Measurements from ENCODE around the gene ALPI. TPM values are rescaled to one million over a fixed set of nuclear protein-coding genes. Genes with fewer than 3 reads are reported as not detected.

ALPI gene
- total and polyA plus RNA-seq, 7 donors: 0.05 to 0.14 TPM; not detected in 5

DNA sequence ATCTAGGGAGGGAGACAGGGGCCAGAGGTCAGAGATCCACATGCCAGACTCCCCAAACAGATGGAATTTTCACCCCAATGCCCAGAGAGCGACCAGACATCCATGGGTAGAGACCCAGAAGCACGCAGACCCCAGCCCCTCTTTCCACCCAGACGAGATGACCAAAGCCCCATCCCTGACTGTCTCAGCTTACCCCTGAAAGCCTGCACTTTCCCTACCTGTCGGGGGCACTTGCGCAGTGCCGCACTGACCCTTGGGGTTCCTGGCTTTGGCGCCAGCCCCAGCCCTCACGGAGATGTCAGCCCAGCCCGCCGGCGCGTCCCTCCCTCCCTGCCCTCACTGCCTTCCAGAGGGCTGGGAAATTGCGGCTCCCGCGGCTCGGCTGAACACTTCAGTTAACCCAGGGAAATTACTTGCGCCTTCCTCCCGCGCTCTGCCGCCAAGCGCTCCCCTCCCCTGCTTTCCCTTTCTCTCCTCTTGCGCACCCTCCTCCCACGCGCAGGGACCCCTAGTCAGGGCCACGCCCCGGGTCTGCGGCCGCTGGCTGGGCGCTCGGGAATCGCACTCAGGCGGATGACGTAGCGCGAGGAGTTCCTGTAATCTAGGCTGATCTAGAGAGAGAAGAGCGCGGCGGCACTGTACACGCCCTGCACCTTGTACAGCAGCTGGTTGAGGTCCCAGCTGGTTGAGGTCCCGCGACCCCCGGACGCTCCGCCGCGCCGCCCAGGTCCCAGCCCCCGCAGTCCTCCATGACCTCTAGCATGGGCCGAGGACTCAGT lies 37.3 kb upstream of the ALPI start:
- WGBS, 3 donors: 1 to 4% (median 3%) methylated on average over 36 to 49 of the region's 49 CpGs
- Histone ChIP-seq H3K9me3 (peaks cover 8% of the 10 kb centered on the region), H3K4me1 (peaks cover 12% of the 10 kb centered on the region), H3K27me3 (ENCODE audit: insufficient read depth in 3 of 3, low read length in 2 of 3) (peaks cover 0 to 83% (median 45%) of the 10 kb centered on the region in 3 donors), H3K27ac (no peak overlapping the region), H3K4me3 (peak overlapping the region; percentile 50), H3K36me3 (ENCODE audit: insufficient read depth in 1 of 2, low read depth in 1 of 2) (no peaks in the 10 kb centered on the region)
- DNase-seq (no peak), ATAC-seq (peak in 2 of 4 donors; percentile 28 to 38)
- TF ChIP-seq, protein P1, sequence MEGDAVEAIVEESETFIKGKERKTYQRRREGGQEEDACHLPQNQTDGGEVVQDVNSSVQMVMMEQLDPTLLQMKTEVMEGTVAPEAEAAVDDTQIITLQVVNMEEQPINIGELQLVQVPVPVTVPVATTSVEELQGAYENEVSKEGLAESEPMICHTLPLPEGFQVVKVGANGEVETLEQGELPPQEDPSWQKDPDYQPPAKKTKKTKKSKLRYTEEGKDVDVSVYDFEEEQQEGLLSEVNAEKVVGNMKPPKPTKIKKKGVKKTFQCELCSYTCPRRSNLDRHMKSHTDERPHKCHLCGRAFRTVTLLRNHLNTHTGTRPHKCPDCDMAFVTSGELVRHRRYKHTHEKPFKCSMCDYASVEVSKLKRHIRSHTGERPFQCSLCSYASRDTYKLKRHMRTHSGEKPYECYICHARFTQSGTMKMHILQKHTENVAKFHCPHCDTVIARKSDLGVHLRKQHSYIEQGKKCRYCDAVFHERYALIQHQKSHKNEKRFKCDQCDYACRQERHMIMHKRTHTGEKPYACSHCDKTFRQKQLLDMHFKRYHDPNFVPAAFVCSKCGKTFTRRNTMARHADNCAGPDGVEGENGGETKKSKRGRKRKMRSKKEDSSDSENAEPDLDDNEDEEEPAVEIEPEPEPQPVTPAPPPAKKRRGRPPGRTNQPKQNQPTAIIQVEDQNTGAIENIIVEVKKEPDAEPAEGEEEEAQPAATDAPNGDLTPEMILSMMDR (IDR thresholded peaks at IDR 0.05): no peak
- intact Hi-C loops (cut with DNase I): no loop called here

DNA sequence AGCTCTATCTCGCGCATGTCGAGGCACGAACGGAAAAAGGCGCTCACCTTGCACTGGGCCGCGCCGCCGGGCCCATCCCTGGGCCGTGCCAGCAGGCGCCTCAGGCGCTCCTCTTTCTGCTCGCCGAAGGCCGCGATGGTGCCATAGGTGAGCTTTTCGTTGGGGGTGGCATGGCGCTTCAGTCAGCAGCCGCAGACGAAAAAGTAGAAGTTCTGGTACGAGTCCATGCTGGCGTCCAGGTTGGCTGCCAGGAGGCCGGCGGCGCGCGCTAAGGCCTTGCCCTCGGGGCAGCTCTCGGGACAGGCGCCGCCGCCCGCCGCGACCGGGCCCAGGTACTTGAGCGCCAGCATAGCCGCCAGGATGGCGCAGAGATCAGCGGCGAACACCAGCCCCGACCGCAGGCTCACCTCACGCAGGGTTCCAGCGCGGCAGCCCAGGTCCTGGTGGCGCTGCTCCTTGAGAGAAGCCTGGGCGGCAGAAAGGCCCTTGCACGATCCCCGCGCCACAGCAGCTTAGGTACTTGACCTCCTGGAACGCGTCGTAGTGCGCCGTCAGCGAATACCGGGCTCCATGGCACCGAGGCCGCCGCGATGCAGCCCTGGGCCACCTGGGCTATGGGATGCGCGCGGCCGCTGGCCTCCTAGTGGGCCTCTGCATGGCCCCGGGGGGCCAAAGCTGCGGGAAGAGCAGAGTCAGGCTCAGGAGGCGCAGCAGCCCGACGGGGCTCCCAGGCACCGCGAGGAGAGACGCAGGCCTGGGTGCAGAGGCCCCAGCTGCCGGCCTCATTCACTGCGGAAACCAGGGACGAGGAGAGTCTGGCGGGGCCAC lies 36.5 kb upstream of the ALPI start:
- DNase-seq (no peak), ATAC-seq (peak in 1 of 4 donors; percentile 4)
- Histone ChIP-seq H3K9me3 (peaks cover 8% of the 10 kb centered on the region), H3K27me3 (ENCODE audit: insufficient read depth in 3 of 3, low read length in 2 of 3) (peaks cover 0 to 86% (median 45%) of the 10 kb centered on the region in 3 donors), H3K36me3 (ENCODE audit: insufficient read depth in 1 of 2, low read depth in 1 of 2) (no peaks in the 10 kb centered on the region), H3K27ac (no peak overlapping the region), H3K4me3 (peak overlapping the region; percentile 50), H3K4me1 (peaks cover 12% of the 10 kb centered on the region)
- TF ChIP-seq, protein P1 (IDR thresholded peaks at IDR 0.05): no peak
- intact Hi-C loops (cut with DNase I): no loop called here
- 4% methylated on average over 69 to 79 of the region's 79 CpGs for WGBS, 3 donors

DNA sequence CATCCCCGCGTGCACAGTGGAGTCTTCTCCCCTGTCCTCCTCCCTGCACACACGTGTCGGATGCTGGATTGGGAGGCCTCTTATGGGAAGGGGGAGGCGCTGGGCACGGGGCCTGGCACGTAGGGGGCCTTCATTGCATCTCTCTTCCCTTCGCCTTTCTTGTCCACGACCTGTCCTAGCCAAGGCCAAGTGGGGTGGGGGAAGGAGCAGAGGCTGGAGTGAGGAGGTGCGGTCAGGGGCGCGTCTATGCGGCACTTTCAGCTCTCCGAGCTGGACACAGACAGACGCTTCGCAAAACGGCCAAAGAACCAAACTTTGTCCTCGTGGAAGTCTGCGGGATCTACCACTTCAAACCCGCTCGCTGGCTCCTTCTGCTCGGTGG lies 35.9 kb upstream of the ALPI start:
- no peak for DNase-seq
- Histone ChIP-seq H3K9me3 (peaks cover 8% of the 10 kb centered on the region), H3K36me3 (ENCODE audit: insufficient read depth in 1 of 2, low read depth in 1 of 2) (no peaks in the 10 kb centered on the region), H3K4me3 (no peak overlapping the region), H3K27ac (no peak overlapping the region), H3K4me1 (peaks cover 12% of the 10 kb centered on the region), H3K27me3 (ENCODE audit: insufficient read depth in 3 of 3, low read length in 2 of 3) (peaks cover 0 to 82% (median 45%) of the 10 kb centered on the region in 3 donors)
- intact Hi-C loops (cut with DNase I): no loop called here
- no peak for ATAC-seq
- WGBS, 3 donors: 3 to 6% (median 4%) methylated on average over 17 to 22 of the region's 22 CpGs
- TF ChIP-seq, protein P1 (IDR thresholded peaks at IDR 0.05): no peak

DNA sequence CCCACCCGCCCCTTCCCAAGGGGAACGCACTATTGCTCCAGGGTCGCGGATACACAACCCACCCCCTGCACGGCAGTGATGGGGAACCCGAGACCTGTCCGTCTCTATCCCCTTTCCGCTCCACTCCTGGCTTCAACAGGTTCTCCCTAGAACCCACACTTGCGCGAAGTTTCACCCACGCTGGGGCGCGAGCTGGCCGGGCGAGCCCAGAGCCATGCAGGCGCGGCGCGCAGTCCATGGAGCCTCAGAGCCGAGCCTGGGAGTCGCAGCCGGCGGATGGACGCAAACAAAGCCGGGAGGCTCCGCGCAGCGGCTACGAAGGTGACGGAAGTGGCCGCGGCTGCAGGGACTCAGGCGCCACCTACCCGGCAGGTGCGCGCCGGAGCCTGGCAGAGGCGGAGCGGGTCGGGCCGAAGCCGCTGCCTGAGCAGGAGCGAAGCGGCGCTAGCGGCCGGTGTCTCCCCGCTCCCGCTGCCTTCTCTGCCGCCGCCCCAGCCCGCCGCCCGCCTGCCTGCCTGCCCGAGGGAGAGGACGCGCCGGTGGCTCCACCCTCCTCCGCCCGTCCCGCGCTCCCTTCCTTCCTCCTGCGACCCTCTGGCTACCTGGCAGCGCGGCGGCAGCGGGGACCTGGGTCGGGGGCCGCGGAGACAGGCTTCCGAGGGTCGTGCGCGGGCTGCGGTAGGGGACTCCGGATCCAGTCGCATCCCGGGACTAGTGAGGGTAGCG lies 35.3 kb upstream of the ALPI start:
- ATAC-seq (peak in 2 of 4 donors; percentile 28 to 43), DNase-seq (no peak)
- intact Hi-C loops (cut with DNase I): no loop called here
- Histone ChIP-seq H3K4me1 (peaks cover 12% of the 10 kb centered on the region), H3K27ac (no peak overlapping the region), H3K9me3 (peaks cover 8% of the 10 kb centered on the region), H3K4me3 (peak overlapping the region; percentile 44), H3K36me3 (ENCODE audit: insufficient read depth in 1 of 2, low read depth in 1 of 2) (no peaks in the 10 kb centered on the region), H3K27me3 (ENCODE audit: insufficient read depth in 3 of 3, low read length in 2 of 3) (peaks cover 0 to 76% (median 45%) of the 10 kb centered on the region in 3 donors)
- TF ChIP-seq, protein P1 (IDR thresholded peaks at IDR 0.05): no peak
- 2% methylated on average over 35 to 78 of the region's 79 CpGs for WGBS, 3 donors

Data from psoas muscle (tissue), 8 donors.